ENCODE data around the gene DECR2.

DNA sequence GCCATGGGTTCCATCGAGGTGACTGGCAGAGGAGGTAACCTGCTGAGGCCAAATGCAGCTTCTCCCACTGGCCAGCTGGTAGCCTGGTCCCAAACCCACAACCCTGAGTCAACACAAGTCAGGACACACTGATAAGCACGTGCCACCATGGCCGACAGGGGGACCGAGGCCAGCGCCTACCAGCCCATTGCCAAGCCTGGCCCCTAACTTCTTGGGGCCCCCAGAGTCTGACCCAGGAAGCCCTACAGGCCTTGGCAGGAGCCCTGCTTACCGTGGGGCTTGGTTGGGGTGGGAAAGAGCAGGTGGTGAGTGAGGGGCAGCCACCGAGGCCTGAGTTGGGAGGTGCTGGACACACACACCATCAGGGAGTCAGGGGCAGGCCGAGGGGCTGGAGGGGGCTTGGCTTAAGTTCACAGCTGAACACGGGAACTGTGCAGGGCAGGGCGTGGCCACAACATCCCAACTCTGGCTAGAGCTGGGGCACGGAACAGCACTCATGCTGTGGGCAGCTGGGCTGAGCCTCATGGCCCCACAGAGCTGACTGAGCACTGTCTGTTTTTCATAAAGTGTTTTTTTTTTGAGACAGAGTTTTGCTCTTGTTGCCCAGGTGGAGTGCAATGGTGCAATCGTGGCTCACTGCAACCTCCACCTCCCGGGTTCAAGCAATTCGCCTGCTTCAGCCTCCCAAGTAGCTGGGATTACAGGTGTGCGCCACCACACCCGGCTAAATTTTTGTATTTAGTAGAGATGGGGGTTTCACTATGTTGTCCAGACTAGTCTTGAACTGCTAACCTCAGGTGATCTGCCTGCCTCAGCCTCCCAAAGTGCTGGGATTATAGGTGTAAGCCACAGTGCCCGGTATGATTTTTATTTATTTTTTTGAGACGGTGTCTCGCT is 36.8 kb upstream of the DECR2 start:
- no peak for TF ChIP-seq USF2 (CRISPR knock-in tag; IDR thresholded peaks at IDR 0.05)
- no peak for TF ChIP-seq RNF2 (IDR thresholded peaks at IDR 0.05)
- TF ChIP-seq THRAP3 (IDR thresholded peaks at IDR 0.05; ENCODE audit: borderline replicate concordance): no peak
- no peak for TF ChIP-seq HMG20B (CRISPR knock-in tag; IDR thresholded peaks at IDR 0.05)
- TF ChIP-seq, protein P1, sequence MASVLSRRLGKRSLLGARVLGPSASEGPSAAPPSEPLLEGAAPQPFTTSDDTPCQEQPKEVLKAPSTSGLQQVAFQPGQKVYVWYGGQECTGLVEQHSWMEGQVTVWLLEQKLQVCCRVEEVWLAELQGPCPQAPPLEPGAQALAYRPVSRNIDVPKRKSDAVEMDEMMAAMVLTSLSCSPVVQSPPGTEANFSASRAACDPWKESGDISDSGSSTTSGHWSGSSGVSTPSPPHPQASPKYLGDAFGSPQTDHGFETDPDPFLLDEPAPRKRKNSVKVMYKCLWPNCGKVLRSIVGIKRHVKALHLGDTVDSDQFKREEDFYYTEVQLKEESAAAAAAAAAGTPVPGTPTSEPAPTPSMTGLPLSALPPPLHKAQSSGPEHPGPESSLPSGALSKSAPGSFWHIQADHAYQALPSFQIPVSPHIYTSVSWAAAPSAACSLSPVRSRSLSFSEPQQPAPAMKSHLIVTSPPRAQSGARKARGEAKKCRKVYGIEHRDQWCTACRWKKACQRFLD (CRISPR knock-in tag; IDR thresholded peaks at IDR 0.05): no peak
- no peak for TF ChIP-seq SP1 (CRISPR knock-in tag; IDR thresholded peaks at IDR 0.05)
- TF ChIP-seq BRF1 (IDR thresholded peaks at IDR 0.05; ENCODE audit: borderline replicate concordance, extremely low read depth, insufficient read length): no peak
- TF ChIP-seq GATA2 (CRISPR knock-in tag; IDR thresholded peaks at IDR 0.05): no peak
- TF ChIP-seq, protein P2, sequence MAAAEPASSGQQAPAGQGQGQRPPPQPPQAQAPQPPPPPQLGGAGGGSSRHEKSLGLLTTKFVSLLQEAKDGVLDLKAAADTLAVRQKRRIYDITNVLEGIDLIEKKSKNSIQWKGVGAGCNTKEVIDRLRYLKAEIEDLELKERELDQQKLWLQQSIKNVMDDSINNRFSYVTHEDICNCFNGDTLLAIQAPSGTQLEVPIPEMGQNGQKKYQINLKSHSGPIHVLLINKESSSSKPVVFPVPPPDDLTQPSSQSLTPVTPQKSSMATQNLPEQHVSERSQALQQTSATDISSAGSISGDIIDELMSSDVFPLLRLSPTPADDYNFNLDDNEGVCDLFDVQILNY (CRISPR knock-in tag; IDR thresholded peaks at IDR 0.05): no peak
- TF ChIP-seq MXI1 (IDR thresholded peaks at IDR 0.05; ENCODE audit: low read depth, low read length): no peak
- no peak for TF ChIP-seq POLR3G (IDR thresholded peaks at IDR 0.05; ENCODE audit: extremely low read depth, insufficient read length, insufficient replicate concordance)
- TF ChIP-seq ZBTB34 (CRISPR knock-in tag; IDR thresholded peaks at IDR 0.05): no peak
- TF ChIP-seq KDM1A (IDR thresholded peaks at IDR 0.05): peak in 1 of 2 experiments; percentile 47; a peak in 1 of 4 replicates

All from K562 (cell line).